HG03095 (cell line): ENCODE measurements around the gene HSP90AB1.

Experiments used
- ATAC-seq: cut with Tn5 transposase; IDR thresholded peaks from one replicate; pipeline ENCODE4 v1.9.1; 2021; ENCODE audit warnings: moderate library complexity; ENCODE audit not compliant: unreplicated experiment

HSP90AB1 gene

GRCh38 chr6:44268095-44268628, 21.3 kb downstream of the HSP90AB1 start:
- ATAC-seq = no peak

- ATAC-seq = no peak
These were observed 22.4 kb downstream of the HSP90AB1 start for GRCh38 chr6:44269178-44269920.

GRCh38 chr6:44269921-44270525, 23.1 kb downstream of the HSP90AB1 start, which contains the start of gene TMEM151B:
TSS of gene TMEM151B (plus strand) at chr6:44270450. CDS start at chr6:44270743, 293 bp downstream.
- ATAC-seq = no peak

GRCh38 chr6:44270526-44271405, 23.9 kb downstream of the HSP90AB1 start:
- ATAC-seq = no peak

GRCh38 chr6:44271406-44271723, 24.5 kb downstream of the HSP90AB1 start:
- ATAC-seq = no peak

GRCh38 chr6:44271914-44272313, 25.0 kb downstream of the HSP90AB1 start:
- no peak for ATAC-seq

GRCh38 chr6:44272529-44272928, 25.6 kb downstream of the HSP90AB1 start:
- ATAC-seq = no peak

- ATAC-seq = no peak
These were observed 26.2 kb downstream of the HSP90AB1 start for GRCh38 chr6:44272999-44273566.

- no peak for ATAC-seq
These were observed 26.7 kb downstream of the HSP90AB1 start for GRCh38 chr6:44273617-44274016.

- no peak for ATAC-seq
These were observed 28.4 kb downstream of the HSP90AB1 start for GRCh38 chr6:44275271-44275748.

GRCh38 chr6:44275749-44276648, 29.1 kb downstream of the HSP90AB1 start:
- no peak for ATAC-seq

- ATAC-seq = no peak
These were observed 30.1 kb downstream of the HSP90AB1 start for GRCh38 chr6:44276667-44277640.

GRCh38 chr6:44277763-44278162, 30.9 kb downstream of the HSP90AB1 start:
- ATAC-seq = no peak

- ATAC-seq = no peak
These were observed 31.4 kb downstream of the HSP90AB1 start for GRCh38 chr6:44278315-44278714.

- ATAC-seq = no peak
These were observed 32.1 kb downstream of the HSP90AB1 start for GRCh38 chr6:44278774-44279697.

GRCh38 chr6:44284121-44284520, 37.2 kb downstream of the HSP90AB1 start:
- no peak for ATAC-seq

- ATAC-seq = no peak
These were observed 38.0 kb downstream of the HSP90AB1 start for GRCh38 chr6:44284867-44285266.
